ENCODE data around the gene CELSR1. TPM values are rescaled to one million over a fixed set of nuclear protein-coding genes. Genes with fewer than 3 reads are reported as not detected.

Gene CELSR1
- total RNA-seq, 1 experiment from 2014 or later, result 30.7 TPM

DNA sequence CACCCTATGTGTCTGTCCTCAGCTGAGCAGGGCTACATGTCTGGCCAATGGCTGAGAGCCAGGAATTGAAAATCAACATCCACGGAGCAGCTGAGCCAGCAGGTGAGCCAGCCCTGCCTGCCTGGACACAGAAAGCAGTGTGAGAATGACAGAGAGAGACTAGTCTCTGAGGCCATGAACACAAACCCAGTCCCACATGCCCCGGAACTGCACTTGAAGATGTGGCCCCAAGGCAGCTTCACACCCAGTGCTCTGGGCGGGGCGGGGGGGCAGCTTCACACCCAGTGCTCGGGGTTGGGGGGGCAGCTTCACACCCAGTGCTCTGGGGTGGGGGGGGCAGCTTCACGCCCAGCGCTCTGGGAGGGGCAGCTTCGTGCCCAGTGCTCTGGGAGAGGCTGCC is 164.3 kb downstream of the CELSR1 start:
- Histone ChIP-seq H3K4me3 (ENCODE audit: low read depth in 2 of 2, low read length in 2 of 2) (no peak overlapping the region), H3K4me1 (ENCODE audit: control insufficient read depth, insufficient read depth, low read length) (no peaks in the 10 kb centered on the region), H3K27ac (ENCODE audit: low read length) (no peak overlapping the region), H3K36me3 (ENCODE audit: control insufficient read depth, insufficient read depth, low read length) (no peaks in the 10 kb centered on the region), H3K27me3 (ENCODE audit: control insufficient read depth, insufficient read depth, low read length) (no peaks in the 10 kb centered on the region), H3K9me3 (ENCODE audit: control insufficient read depth, insufficient read depth, low read depth, low read length) (no peaks in the 10 kb centered on the region)
- no peak for TF ChIP-seq SIN3A (IDR thresholded peaks at IDR 0.05; ENCODE audit: borderline replicate concordance, insufficient read depth, low read depth, low read length)
- TF ChIP-seq TCF7L2 (IDR thresholded peaks at IDR 0.05; ENCODE audit: low read depth, low read length), result no peak
- TF ChIP-seq POLR2AphosphoS5 (IDR thresholded peaks at IDR 0.05; ENCODE audit: low read depth, low read length), result no peak
- TF ChIP-seq, protein P1, sequence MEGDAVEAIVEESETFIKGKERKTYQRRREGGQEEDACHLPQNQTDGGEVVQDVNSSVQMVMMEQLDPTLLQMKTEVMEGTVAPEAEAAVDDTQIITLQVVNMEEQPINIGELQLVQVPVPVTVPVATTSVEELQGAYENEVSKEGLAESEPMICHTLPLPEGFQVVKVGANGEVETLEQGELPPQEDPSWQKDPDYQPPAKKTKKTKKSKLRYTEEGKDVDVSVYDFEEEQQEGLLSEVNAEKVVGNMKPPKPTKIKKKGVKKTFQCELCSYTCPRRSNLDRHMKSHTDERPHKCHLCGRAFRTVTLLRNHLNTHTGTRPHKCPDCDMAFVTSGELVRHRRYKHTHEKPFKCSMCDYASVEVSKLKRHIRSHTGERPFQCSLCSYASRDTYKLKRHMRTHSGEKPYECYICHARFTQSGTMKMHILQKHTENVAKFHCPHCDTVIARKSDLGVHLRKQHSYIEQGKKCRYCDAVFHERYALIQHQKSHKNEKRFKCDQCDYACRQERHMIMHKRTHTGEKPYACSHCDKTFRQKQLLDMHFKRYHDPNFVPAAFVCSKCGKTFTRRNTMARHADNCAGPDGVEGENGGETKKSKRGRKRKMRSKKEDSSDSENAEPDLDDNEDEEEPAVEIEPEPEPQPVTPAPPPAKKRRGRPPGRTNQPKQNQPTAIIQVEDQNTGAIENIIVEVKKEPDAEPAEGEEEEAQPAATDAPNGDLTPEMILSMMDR (IDR thresholded peaks at IDR 0.05), result no peak
- TF ChIP-seq, protein P2, sequence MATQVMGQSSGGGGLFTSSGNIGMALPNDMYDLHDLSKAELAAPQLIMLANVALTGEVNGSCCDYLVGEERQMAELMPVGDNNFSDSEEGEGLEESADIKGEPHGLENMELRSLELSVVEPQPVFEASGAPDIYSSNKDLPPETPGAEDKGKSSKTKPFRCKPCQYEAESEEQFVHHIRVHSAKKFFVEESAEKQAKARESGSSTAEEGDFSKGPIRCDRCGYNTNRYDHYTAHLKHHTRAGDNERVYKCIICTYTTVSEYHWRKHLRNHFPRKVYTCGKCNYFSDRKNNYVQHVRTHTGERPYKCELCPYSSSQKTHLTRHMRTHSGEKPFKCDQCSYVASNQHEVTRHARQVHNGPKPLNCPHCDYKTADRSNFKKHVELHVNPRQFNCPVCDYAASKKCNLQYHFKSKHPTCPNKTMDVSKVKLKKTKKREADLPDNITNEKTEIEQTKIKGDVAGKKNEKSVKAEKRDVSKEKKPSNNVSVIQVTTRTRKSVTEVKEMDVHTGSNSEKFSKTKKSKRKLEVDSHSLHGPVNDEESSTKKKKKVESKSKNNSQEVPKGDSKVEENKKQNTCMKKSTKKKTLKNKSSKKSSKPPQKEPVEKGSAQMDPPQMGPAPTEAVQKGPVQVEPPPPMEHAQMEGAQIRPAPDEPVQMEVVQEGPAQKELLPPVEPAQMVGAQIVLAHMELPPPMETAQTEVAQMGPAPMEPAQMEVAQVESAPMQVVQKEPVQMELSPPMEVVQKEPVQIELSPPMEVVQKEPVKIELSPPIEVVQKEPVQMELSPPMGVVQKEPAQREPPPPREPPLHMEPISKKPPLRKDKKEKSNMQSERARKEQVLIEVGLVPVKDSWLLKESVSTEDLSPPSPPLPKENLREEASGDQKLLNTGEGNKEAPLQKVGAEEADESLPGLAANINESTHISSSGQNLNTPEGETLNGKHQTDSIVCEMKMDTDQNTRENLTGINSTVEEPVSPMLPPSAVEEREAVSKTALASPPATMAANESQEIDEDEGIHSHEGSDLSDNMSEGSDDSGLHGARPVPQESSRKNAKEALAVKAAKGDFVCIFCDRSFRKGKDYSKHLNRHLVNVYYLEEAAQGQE (IDR thresholded peaks at IDR 0.05; ENCODE audit: insufficient read depth in 1 of 2, low read depth in 2 of 2, low read length in 1 of 2), result no peak
- ATAC-seq (no peak), DNase-seq (ENCODE audit: low read depth, low spot score) (no peak)
- no TSS peak for BruUV-seq (replicated peaks)
- ChIA-PET POLR2A (no interaction called here), CTCF (no interaction called here)
- intact Hi-C loops (cut with micrococcal nuclease; ENCODE audit: unreplicated experiment) (no loop called here), in situ Hi-C loops (cut with HindIII; ENCODE audit: low pct_unique_long_range_greater_than_20kb, low sequenced_read_pairs) (no loop called here)

DNA sequence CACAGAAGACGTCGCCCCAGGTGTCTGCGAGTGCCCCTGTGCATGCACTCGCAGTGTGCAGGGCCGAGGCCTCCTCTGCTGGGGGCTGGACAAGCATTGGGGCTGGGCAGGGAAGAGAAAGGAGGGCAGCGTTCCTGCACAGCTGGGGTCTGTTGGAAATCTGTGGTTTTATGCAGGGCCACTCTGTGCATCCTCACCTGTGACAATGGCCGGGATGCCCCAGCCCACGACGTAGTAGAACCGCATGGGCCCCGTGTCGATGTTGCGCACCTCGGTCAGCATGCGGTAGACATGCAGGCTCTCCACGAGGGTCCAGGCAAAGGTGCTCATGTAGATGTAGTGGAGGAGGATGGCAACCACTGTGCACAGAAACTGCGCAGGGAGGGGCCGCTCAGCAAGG is 164.7 kb downstream of the CELSR1 start:
- Histone ChIP-seq H3K4me3 (ENCODE audit: low read depth in 2 of 2, low read length in 2 of 2) (no peak overlapping the region), H3K4me1 (ENCODE audit: control insufficient read depth, insufficient read depth, low read length) (no peaks in the 10 kb centered on the region), H3K27ac (ENCODE audit: low read length) (no peak overlapping the region), H3K36me3 (ENCODE audit: control insufficient read depth, insufficient read depth, low read length) (no peaks in the 10 kb centered on the region), H3K27me3 (ENCODE audit: control insufficient read depth, insufficient read depth, low read length) (no peaks in the 10 kb centered on the region), H3K9me3 (ENCODE audit: control insufficient read depth, insufficient read depth, low read depth, low read length) (no peaks in the 10 kb centered on the region)
- TF ChIP-seq, protein P2 (IDR thresholded peaks at IDR 0.05; ENCODE audit: insufficient read depth in 1 of 2, low read depth in 2 of 2, low read length in 1 of 2), result no peak
- TF ChIP-seq, protein P1 (IDR thresholded peaks at IDR 0.05), result no peak
- ChIA-PET CTCF (no interaction called here), POLR2A (no interaction called here)
- in situ Hi-C loops (cut with HindIII; ENCODE audit: low pct_unique_long_range_greater_than_20kb, low sequenced_read_pairs), result no loop called here
- intact Hi-C loops (cut with micrococcal nuclease; ENCODE audit: unreplicated experiment), result no loop called here
- no TSS peak for BruUV-seq (replicated peaks)
- DNase-seq (ENCODE audit: low read depth, low spot score) (no peak), ATAC-seq (no peak)
